HG03439 (cell line): ENCODE measurements around the gene HTR3C.

Experiments
- ATAC-seq: cut with Tn5 transposase; IDR thresholded peaks from one replicate; pipeline ENCODE4 v1.9.1; 2021; ENCODE audit warnings: mild to moderate bottlenecking, moderate library complexity; ENCODE audit not compliant: unreplicated experiment

Gene HTR3C

DNA sequence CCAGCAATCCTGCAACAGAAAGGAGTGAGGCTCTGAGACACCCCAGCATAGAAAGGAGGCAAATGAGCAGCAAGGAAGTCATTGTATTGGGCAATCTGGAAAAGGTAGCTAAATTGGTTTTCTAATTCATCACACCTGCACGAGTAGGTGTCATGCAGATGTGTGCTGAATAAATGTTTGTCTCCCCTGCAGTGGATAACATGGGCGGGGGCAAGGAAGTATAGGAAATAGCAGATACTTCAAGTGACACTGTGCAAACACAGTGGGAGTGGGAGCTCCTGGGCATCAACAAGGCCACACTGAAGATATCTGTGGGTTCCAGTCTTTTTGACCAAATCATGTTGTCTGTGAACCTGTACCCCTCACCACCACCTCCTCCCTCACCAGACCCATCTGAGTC lies 29.6 kb downstream of the HTR3C start:
- no peak for ATAC-seq

- ATAC-seq, result no peak
These were observed 32.6 kb downstream of the HTR3C start for GRCh38 chr3:184085389-184085852.

GRCh38 chr3:184092199-184092598 lies 39.4 kb downstream of the HTR3C start:
- ATAC-seq, result no peak

DNA sequence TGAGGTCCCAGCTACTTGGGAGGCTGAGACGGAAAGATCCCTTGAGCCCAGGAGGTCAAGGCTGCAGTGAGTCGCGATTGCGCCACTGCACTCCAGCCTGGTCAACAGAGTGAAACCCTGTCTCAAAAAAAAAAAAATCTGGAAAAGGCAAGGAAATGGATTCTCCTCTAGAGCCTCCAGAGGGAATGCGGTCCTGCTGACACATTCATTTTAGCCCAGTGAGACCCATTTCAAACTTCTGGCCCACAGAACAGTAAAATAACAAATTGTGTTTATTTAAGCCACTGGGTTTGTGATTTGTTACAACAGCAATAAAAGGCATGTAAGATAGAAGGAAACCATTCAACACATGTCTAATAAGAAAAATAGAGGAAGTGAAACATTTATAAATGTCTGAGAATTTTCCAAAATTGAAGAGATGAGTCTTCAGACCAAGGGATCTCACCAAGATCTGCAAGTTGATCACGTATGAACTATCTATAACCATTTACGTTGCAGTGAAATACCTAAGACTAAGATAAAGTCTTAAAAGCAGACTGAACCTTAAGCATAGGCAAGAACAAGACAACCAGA lies 44.0 kb downstream of the HTR3C start, which contains the start of gene HTR3E:
HTR3E (plus strand) TSS at position 254 of the 573 bp plus-strand sequence. CDS start 466 bp downstream, outside the sequence.
- ATAC-seq, result no peak

GRCh38 chr3:184097556-184097955 lies 44.7 kb downstream of the HTR3C start:
- ATAC-seq, result no peak

DNA sequence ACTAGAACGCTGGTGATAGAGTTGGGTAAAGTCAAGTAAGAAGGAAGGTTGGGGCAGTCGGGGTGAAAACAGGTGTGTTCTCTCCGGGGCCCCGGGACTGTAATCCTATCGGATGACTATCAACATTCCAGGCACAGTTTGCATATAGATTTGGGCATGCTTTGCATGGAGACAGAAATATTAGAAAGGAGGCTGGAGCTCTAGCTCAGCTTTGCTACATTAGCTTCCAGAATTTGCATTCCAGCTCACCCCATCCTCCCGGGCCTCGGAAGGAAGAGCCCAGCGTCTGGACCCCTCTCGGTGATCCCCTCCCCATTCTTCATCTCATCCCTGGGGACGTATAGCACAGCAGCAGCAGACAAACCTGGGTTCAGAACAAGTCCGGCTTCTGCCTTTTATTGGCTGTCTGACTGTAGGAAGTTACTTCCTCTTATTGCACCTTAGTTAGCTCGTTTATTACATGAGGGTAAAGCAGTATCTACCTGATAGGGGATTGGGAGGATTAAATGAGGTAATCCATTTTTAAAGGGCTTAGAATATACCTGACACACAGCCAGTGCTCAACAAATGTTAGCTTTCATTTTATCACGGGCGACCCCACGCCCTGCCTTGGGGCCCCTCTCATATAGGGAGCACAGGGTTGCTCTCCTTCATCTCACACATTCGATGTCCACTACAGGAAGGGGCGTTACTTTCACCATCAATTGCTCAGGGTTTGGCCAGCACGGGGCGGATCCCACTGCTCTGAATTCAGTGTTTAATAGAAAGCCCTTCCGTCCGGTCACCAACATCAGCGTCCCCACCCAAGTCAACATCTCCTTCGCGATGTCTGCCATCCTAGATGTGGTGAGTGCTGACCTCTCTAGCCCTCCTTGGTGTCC lies 47.2 kb downstream of the HTR3C start:
- no peak for ATAC-seq
